Measurements from ENCODE around the gene GARS1.

- no peak for TF ChIP-seq CTCF (IDR thresholded peaks at IDR 0.05; ENCODE audit: insufficient read depth, low read depth, low read length)
- TF ChIP-seq EZH2 (IDR thresholded peaks at IDR 0.05; ENCODE audit: insufficient read depth, low read length): no peak
Measured at GRCh38 chr7:30633223-30633622, 38.5 kb downstream of the GARS1 start.
